CD4-positive, alpha-beta T cell treated with Interleukin-1 beta for 1 hour (primary cell): ENCODE measurements around the gene TM4SF18.
"Not testable (repeated sequence)": the region's sequence is repeated elsewhere in the genome, so short reads cannot be mapped to it uniquely, and the experiment has no call there.

ENCODE experiments used
- DNase-seq, 2 donors: peaks; one replicate each; pipeline ENCODE4 v3.0.0-alpha.2; 2020 to 2022

The TM4SF18 gene

GRCh38 chr3:149333176-149333859 lies at the start of gene TM4SF18:
TSS of gene TM4SF18 (minus strand) at chr3:149333636. CDS start at chr3:149333382, 254 bp downstream.
- no peak for DNase-seq

GRCh38 chr3:149382518-149382917 lies 49.1 kb upstream of the TM4SF18 start:
- no peak for DNase-seq

DNA sequence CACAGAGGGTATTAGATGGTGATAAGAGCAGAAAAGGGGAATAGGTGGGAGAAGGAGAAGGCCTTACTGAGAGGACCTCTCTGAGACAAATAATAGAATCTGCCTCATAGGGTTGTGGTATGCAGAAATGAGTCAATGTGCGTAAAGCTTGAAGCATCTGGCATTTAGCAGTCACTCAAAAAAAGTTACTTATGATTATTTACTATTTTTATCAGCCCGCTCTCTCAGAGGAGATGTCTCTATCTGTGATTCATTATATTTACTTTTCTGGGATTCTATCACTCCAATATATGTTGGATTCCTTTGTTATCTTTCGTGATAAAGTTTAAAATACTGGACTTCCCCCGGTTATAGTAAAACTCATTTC lies 48.6 kb upstream of the TM4SF18 start:
- no peak for DNase-seq

GRCh38 chr3:149381173-149382100 lies 48.0 kb upstream of the TM4SF18 start:
- DNase-seq: no peak

DNA sequence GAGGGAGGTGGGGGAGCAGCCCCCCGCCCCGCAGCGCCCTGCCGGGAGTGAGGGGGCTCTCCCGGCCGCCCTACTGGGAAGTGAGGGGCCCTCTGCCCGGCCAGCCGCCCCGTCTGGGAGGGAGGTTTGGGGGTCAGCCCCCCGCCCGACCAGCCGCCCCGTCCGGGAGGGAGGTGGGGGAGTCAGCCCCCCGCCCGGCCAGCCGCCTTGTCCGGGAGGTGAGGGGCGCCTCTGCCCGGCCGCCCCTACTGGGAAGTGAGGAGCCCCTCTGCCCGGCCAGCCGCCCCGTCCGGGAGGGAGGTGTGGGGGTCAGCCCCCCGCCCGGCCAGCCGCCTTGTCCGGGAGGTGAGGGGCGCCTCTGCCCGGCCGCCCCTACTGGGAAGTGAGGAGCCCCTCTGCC lies 46.8 kb upstream of the TM4SF18 start:
- not testable (repeated sequence) for DNase-seq

DNA sequence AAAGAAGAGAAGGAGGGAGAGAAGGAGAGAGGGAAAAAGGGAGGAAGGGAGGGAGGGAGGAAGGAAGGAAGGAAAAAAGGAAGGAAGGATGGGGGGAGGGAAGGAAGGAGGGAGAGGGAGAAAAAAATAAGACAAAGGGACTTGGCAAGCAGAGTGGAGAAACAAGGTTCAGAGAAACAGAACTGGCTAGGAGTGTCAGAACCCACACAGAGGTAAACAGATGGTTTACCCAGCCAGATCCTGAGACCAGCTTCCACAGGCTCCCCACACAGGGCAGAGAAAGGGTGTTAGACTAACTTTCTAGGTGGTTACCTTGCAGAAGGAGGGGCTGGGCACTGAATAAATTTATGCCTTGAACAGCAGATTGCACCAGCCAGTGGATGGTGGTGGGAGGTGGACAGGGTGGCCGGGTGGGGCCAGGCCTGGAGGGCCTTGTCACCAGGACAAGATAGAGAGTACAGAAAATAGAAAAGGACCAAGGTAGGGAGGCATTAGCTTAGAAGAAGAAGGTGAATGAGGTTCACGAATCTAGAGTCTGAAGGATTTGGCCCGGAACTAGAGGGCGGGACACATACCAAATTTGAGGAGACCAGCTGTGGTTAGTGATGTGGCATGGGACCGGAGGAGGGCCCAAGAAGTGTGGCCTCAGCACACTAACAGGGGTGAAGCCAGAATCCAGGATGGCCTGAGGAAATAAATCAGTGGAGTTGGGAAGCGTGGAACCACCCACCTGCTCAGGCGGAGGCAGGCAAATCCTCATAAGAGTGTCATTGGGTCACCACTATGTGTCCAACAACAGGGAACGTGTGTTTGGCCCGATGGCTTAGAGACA lies 45.3 kb upstream of the TM4SF18 start:
- no peak for DNase-seq

GRCh38 chr3:149377408-149378364 lies 44.2 kb upstream of the TM4SF18 start, which contains the start of gene TM4SF1:
TSS of gene TM4SF1 (minus strand) at chr3:149377649. CDS start at chr3:149377547, 102 bp downstream.
- no peak for DNase-seq

- no peak for DNase-seq
Measured at GRCh38 chr3:149376718-149377407, 43.4 kb upstream of the TM4SF18 start.

- no peak for DNase-seq
Measured at GRCh38 chr3:149375501-149376196, 42.2 kb upstream of the TM4SF18 start.

GRCh38 chr3:149374793-149375500 lies 41.5 kb upstream of the TM4SF18 start:
- no peak for DNase-seq

DNA sequence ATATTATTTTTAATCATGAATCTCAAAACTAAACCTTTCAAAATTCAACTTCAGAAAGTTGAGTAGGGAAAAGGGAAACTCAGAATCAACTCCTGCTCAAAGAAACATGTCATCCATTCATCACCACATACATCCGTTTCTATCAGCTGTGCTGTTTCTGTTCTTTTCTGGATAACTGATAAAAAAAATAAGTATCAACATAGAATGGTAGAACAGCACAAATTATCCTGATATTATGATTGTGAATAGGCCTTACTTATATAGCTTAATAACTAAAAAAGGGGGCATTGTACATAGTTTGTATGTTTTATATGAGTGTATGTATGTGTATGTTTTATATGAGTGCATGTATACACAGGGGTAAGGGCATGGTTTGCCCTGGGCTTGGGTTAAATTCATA lies 41.0 kb upstream of the TM4SF18 start:
- DNase-seq: no peak

DNA sequence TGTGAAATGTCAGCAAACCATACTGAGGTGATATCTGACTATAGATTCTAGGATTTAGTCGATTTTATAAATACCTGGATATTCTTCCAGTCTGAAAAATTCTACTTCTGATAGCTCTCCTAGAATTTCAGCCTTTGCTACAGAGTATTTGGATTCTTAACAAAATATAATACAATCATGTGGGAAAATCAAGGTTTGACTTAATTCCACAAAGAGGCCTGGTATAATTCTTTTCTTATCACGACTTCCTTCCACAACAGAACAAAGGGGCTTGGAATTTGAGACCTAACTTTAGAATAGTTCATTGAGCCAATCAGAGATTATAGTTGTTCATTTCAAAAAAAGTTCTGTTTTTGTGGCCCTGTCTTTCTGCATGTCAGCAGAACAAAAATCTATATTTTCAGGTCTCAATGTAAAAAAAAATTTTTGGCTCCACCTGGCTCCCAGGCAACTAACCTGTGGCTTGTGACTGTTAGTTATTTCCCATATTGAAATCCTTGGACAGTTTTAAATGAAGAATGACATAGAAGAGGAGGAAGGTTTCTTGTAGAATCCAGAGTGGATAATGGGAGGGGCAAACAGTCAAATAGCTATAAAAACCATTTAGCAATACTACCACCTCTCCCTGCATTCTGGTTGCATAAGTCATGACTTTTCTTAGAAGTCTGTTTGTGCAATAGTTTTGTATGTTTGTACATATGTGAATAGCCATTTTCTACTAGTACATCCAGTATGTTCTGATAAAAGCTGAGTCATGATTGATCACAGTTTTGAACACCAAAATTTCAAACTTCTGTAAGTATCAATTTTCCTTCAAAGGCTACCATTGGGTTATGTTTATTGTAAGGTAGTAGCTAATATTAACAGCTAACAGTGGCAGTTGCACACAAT lies 40.0 kb upstream of the TM4SF18 start:
- DNase-seq: no peak

GRCh38 chr3:149371723-149372114 lies 38.3 kb upstream of the TM4SF18 start:
- DNase-seq: no peak

GRCh38 chr3:149371001-149371722 lies 37.7 kb upstream of the TM4SF18 start:
- no peak for DNase-seq

- DNase-seq: no peak
Measured at GRCh38 chr3:149369991-149370866, 36.8 kb upstream of the TM4SF18 start.

- no peak for DNase-seq
Measured at GRCh38 chr3:149368674-149369497, 35.5 kb upstream of the TM4SF18 start.
